IMR-90 (cell line): ENCODE measurements around the gene UQCRC1. TPM values are rescaled to one million over a fixed set of nuclear protein-coding genes. Genes with fewer than 3 reads are reported as not detected.

Experiments used
- ATAC-seq: fragments of 200-7000 bp; cut with Tn5 transposase; 2 replicates; pipeline ENCODE4 v1.9.1; 2020; ENCODE audit warnings: low read depth, mild to moderate bottlenecking, moderate library complexity
- BruUV-seq: library from RNA; stranded (reverse); fragments of 400-500 nt; replicated peaks from 2 replicates; lab custom pipeline; 2021; lab: Mats Ljungman, UMichigan
- CTCF ChIA-PET: fragments of 300-600 bp; formaldehyde crosslinking; extraction: SDS; loops from one replicate; lab custom pipeline; 2021; ENCODE audit warnings: antibody characterized with exemption; lab: Yijun Ruan, JAX
- POLR2A ChIA-PET: fragments of 300-600 bp; sonication (Branson Sonifier 250); formaldehyde crosslinking; loops from one replicate; lab custom pipeline; 2022; ENCODE audit warnings: antibody characterized with exemption; ENCODE audit not compliant: unreplicated experiment; lab: Charles Lee
- DNase-seq: peaks from one replicate; pipeline ENCODE4 v3.0.0; 2013
- H2AFZ ChIP-seq: replicated peaks from 2 replicates; pipeline ENCODE3; 2013; ENCODE audit warnings: low read length, mild to moderate bottlenecking; ENCODE audit not compliant: poor library complexity
- H2AK5ac ChIP-seq: 2 replicates; pipeline ENCODE4 v1.6.1; 2013; ENCODE audit warnings: low read depth, low read length, inconsistent platforms
- H2AK9ac ChIP-seq: replicated peaks from 2 replicates; pipeline ENCODE3; 2013; ENCODE audit warnings: mild to moderate bottlenecking, low read depth, low read length, moderate library complexity; ENCODE audit not compliant: poor library complexity
- H2BK120ac ChIP-seq: 2 replicates; pipeline ENCODE4 v1.6.1; 2013; ENCODE audit warnings: low read depth, low read length, inconsistent platforms
- H2BK15ac ChIP-seq: 3 replicates; pipeline ENCODE4 v1.6.1; 2013; ENCODE audit warnings: low read depth, low read length, inconsistent platforms
- H2BK20ac ChIP-seq: 2 replicates; pipeline ENCODE4 v1.6.1; 2013; ENCODE audit warnings: low read depth, mild to moderate bottlenecking, inconsistent platforms, low read length, moderate library complexity
- H2BK5ac ChIP-seq: 2 replicates; pipeline ENCODE4 v1.6.1; 2013; ENCODE audit warnings: mild to moderate bottlenecking, low read depth, low read length, inconsistent platforms; ENCODE audit not compliant: poor library complexity, severe bottlenecking
- H3K14ac ChIP-seq: replicated peaks from 2 replicates; pipeline ENCODE4 v1.6.1; 2013; ENCODE audit warnings: low read depth, low read length, inconsistent platforms
- H3K18ac ChIP-seq: 2 replicates; pipeline ENCODE4 v1.6.1; 2013; ENCODE audit warnings: low read depth, low read length, control low read depth
- H3K23ac ChIP-seq: 2 replicates; pipeline ENCODE4 v1.6.1; 2013; ENCODE audit warnings: low read depth, low read length, inconsistent platforms
- H3K27ac ChIP-seq: 2 replicates; pipeline ENCODE4 v1.5.1; 2013; ENCODE audit warnings: mild to moderate bottlenecking, control low read depth, low read length; ENCODE audit not compliant: insufficient read depth
- H3K27me3 ChIP-seq: 2 replicates; pipeline ENCODE4 v1.6.1; 2013; ENCODE audit warnings: low read length; ENCODE audit not compliant: control insufficient read depth, insufficient read depth
- H3K36me3 ChIP-seq: 2 replicates; pipeline ENCODE4 v1.6.1; 2013; ENCODE audit warnings: low read length, mixed read lengths; ENCODE audit not compliant: control insufficient read depth, insufficient read depth
- H3K4ac ChIP-seq: 2 replicates; pipeline ENCODE4 v1.6.1; 2013; ENCODE audit warnings: low read depth, low read length, inconsistent platforms
- H3K4me1 ChIP-seq: 2 replicates; pipeline ENCODE4 v1.6.1; 2013; ENCODE audit warnings: low read length, mixed read lengths; ENCODE audit not compliant: control insufficient read depth, insufficient read depth
- H3K4me2 ChIP-seq: 2 replicates; pipeline ENCODE4 v1.6.1; 2013; ENCODE audit warnings: low read depth, mild to moderate bottlenecking, control low read depth, low read length, moderate library complexity
- H3K4me3 ChIP-seq: 2 replicates; pipeline ENCODE4 v1.5.1; 2013; ENCODE audit warnings: low read depth, mild to moderate bottlenecking, control low read depth, low read length, moderate library complexity; ENCODE audit not compliant: insufficient read depth
- H3K56ac ChIP-seq: 2 replicates; pipeline ENCODE4 v1.6.1; 2013; ENCODE audit warnings: low read length, inconsistent platforms; ENCODE audit not compliant: insufficient read depth; ENCODE audit errors: extremely low read depth
- H3K79me1 ChIP-seq, 2 experiments: 2 replicates each; pipeline ENCODE4 v1.6.1; 2013; ENCODE audit warnings: low read length in 2 of 2, inconsistent platforms in 1 of 2, low read depth in 1 of 2
- H3K9ac ChIP-seq: 2 replicates; pipeline ENCODE4 v1.6.1; 2013; ENCODE audit warnings: low read depth, low read length, control low read depth
- H3K9me1 ChIP-seq: 2 replicates; pipeline ENCODE4 v1.6.1; 2013; ENCODE audit warnings: low read length, inconsistent platforms; ENCODE audit not compliant: insufficient read depth
- H3K9me3 ChIP-seq: 2 replicates; pipeline ENCODE4 v1.6.1; 2013; ENCODE audit warnings: low read length; ENCODE audit not compliant: control insufficient read depth, insufficient read depth
- H4K20me1 ChIP-seq: 2 replicates; pipeline ENCODE4 v1.6.1; 2013; ENCODE audit warnings: low read length, inconsistent platforms; ENCODE audit not compliant: insufficient read depth
- H4K5ac ChIP-seq: 2 replicates; pipeline ENCODE4 v1.6.1; 2013; ENCODE audit warnings: mild to moderate bottlenecking, low read depth, low read length, control low read depth
- H4K8ac ChIP-seq, 2 experiments: 2 replicates each; pipeline ENCODE4 v1.6.1; 2013; ENCODE audit warnings: low read depth in 2 of 2, low read length in 2 of 2, control low read depth in 1 of 2, inconsistent platforms in 1 of 2
- H4K91ac ChIP-seq: 2 replicates; pipeline ENCODE4 v1.6.1; 2013; ENCODE audit warnings: low read depth, low read length, inconsistent platforms; ENCODE audit not compliant: insufficient read depth
- CEBPB ChIP-seq: IDR thresholded peaks from 2 replicates; pipeline ENCODE4 v1.6.1; 2012; ENCODE audit warnings: low read depth, low read length, improper control_type of control experiment
- CHD1 ChIP-seq: IDR thresholded peaks from 2 replicates; pipeline ENCODE4 v1.6.1; 2012; ENCODE audit warnings: low read depth, low read length, improper control_type of control experiment
- ELK1 ChIP-seq: fragments of 150-350 bp; IDR thresholded peaks from 2 replicates; pipeline ENCODE4 v1.6.1; 2016; ENCODE audit warnings: low read depth, mild to moderate bottlenecking, low read length, moderate library complexity, borderline replicate concordance
- FOS ChIP-seq: fragments of 150-350 bp; IDR thresholded peaks from 2 replicates; pipeline ENCODE4 v1.6.1; 2016; ENCODE audit warnings: low read depth, low read length
- MAFK ChIP-seq: IDR thresholded peaks from 2 replicates; pipeline ENCODE4 v1.6.1; 2012; ENCODE audit warnings: low read depth, low read length, improper control_type of control experiment
- MXI1 ChIP-seq: IDR thresholded peaks from 2 replicates; pipeline ENCODE4 v1.6.1; 2012; ENCODE audit warnings: low read depth, mild to moderate bottlenecking, low read length, moderate library complexity, borderline replicate concordance
- NFE2L2 ChIP-seq: fragments of 150-350 bp; IDR thresholded peaks from 2 replicates; pipeline ENCODE4 v1.6.1; 2016; ENCODE audit warnings: low read depth, mild to moderate bottlenecking, low read length
- POLR2A ChIP-seq: IDR thresholded peaks from 2 replicates; pipeline ENCODE4 v1.6.1; 2012; ENCODE audit warnings: mild to moderate bottlenecking, low read depth, low read length
- RAD21 ChIP-seq: IDR thresholded peaks from 2 replicates; pipeline ENCODE4 v1.6.1; 2012; ENCODE audit warnings: low read length, improper control_type of control experiment
- RCOR1 ChIP-seq: IDR thresholded peaks from 2 replicates; pipeline ENCODE4 v1.6.1; 2012; ENCODE audit warnings: mild to moderate bottlenecking, low read length, improper control_type of control experiment; ENCODE audit not compliant: insufficient replicate concordance
- WGBS, 2 experiments: methylation state at CpG; one replicate each; pipeline versions ENCODE4 v1.1.5 to v1.1.7; 2013; ENCODE audit warnings: missing lambda C conversion rate in 2 of 2; ENCODE audit not compliant: insufficient read length in 1 of 2; ENCODE audit errors: extremely low coverage in 2 of 2; 5-methylcytosine and 5-hydroxymethylcytosine counted together
- dilution Hi-C: fragments of 300-500 bp; cut with HindIII; formaldehyde crosslinking; loops from one replicate; pipeline ENCODE4 v1.14.3; 2018; ENCODE audit warnings: low sequenced_read_pairs; ENCODE audit not compliant: unreplicated experiment
- in situ Hi-C: fragments of 300-500 bp; cut with MboI; formaldehyde crosslinking; loops from 3 replicates; pipeline ENCODE4 v1.14.3; 2019; ENCODE audit warnings: low sequenced_read_pairs, inconsistent platforms, mixed read lengths
- intact Hi-C: fragments of 100-400 bp; cut with micrococcal nuclease; formaldehyde crosslinking; loops from 2 replicates; pipeline ENCODE4 v1.10.0; 2022
- polyA plus RNA-seq, 3 experiments: library from polyadenylated mRNA; depleted of rRNA; stranded (reverse); fragments of >200 nt; gene quantifications; 2 replicates each; pipeline ENCODE4 v1.2.3, GENCODE V29; 2012; ENCODE audit warnings: low replicate concordance in 1 of 3
- total RNA-seq: library from RNA; depleted of rRNA; stranded (reverse); fragments of >200 nt; gene quantifications from 2 replicates; pipeline ENCODE4 v1.2.3, GENCODE V29; 2012

Gene UQCRC1
- total and polyA plus RNA-seq, 2 of the 4 experiments (the other 2 are of a cell fraction) = 474 to 1,365 TPM

- no peak for ATAC-seq
- peak overlapping the region; percentile 85 to 90 for H4K8ac ChIP-seq
- in situ Hi-C loops (no loop called here), dilution Hi-C loops (no loop called here), intact Hi-C loops (no loop called here)
- peak overlapping the region; percentile 87 for H3K14ac ChIP-seq
- H4K91ac ChIP-seq = peak overlapping the region; percentile 98
- BruUV-seq = no TSS peak
- H3K9me3 ChIP-seq = no peaks in the 10 kb centered on the region
- WGBS, 2 experiments = 100% methylated on average over 3 of the region's 8 CpGs; no CpG with 5 or more reads in 1 of the 2 experiments
- H3K23ac ChIP-seq = peak overlapping the region; percentile 89
- H2BK20ac ChIP-seq = peak overlapping the region; percentile 99
- H3K27ac ChIP-seq = peak overlapping the region; percentile 94
- peaks cover 54% of the 10 kb centered on the region for H3K4me1 ChIP-seq
- H3K27me3 ChIP-seq = no peaks in the 10 kb centered on the region
- peak overlapping the region; percentile 76 for H3K56ac ChIP-seq
- no peak for DNase-seq
- H3K79me1 ChIP-seq = peaks cover 27 to 81% of the 10 kb centered on the region in 2 experiments
- H3K9me1 ChIP-seq = peaks cover 59% of the 10 kb centered on the region
- H3K18ac ChIP-seq = peak overlapping the region; percentile 85
- peak overlapping the region; percentile 97; the same call in 2 of the 3 replicates for H2BK15ac ChIP-seq
- H2AFZ ChIP-seq = peak overlapping the region; percentile 87
- H2BK5ac ChIP-seq = peak overlapping the region; percentile 97
- no peak overlapping the region for H3K9ac ChIP-seq
- ChIA-PET CTCF (interaction anchor here (0.9 kb wide), 1 partner anchor 39 kb away, joined by 3 read pairs; no protein-coding TSS in a partner anchor), POLR2A (no interaction called here)
- H3K4me2 ChIP-seq = no peak overlapping the region
- no peak for TF ChIP-seq MXI1
- TF ChIP-seq CEBPB = no peak
- TF ChIP-seq ELK1 = no peak
- no peak for TF ChIP-seq CHD1
- no peak for TF ChIP-seq NFE2L2
- no peak for TF ChIP-seq RCOR1
- TF ChIP-seq RAD21 = no peak
- no peak for TF ChIP-seq MAFK
- no peak for TF ChIP-seq FOS
- TF ChIP-seq POLR2A = no peak
- peak overlapping the region; percentile 100 for H2AK5ac ChIP-seq
- H4K5ac ChIP-seq = peak overlapping the region; percentile 72
- peak overlapping the region; percentile 99 for H3K4ac ChIP-seq
- H3K4me3 ChIP-seq = no peak overlapping the region
- peak overlapping the region; percentile 99 for H2AK9ac ChIP-seq
- H2BK120ac ChIP-seq = peak overlapping the region; percentile 85
- peaks cover 46% of the 10 kb centered on the region for H3K36me3 ChIP-seq
- peaks cover 19% of the 10 kb centered on the region for H4K20me1 ChIP-seq
Measured at GRCh38 chr3:48596676-48597407, 12.6 kb downstream of the UQCRC1 start.
